GM21447 (cell line): Measurements from ENCODE around the gene SORCS1.

ENCODE experiments used
- ATAC-seq: cut with Tn5 transposase; IDR thresholded peaks from one replicate; pipeline ENCODE4 v1.9.1; 2021; ENCODE audit not compliant: unreplicated experiment

Gene SORCS1

DNA sequence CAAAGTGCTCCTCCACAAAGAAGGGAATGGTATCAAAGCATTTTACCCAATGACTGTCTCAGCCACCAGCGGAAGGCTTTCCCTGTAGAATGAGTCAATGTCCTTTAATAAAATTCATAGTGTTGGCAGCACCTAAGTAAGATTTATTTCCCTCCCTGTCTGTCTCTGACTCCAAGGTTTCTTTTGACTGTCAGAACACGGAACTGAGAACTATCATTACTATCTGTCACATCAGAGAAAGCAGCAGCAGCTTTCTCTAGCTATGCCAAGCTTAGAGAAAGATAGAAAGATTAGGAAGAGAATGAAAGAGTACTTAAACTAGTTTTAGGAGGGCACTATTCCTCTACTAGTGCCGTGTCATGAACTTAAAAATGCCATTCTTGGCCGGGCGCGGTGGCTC is 400.1 kb downstream of the SORCS1 start:
- no peak for ATAC-seq

GRCh38 chr10:106761906-106762305 is 402.6 kb downstream of the SORCS1 start:
- ATAC-seq = no peak

- no peak for ATAC-seq
These were observed 407.0 kb downstream of the SORCS1 start for GRCh38 chr10:106757521-106757920.

GRCh38 chr10:106751091-106751490 is 413.4 kb downstream of the SORCS1 start:
- no peak for ATAC-seq

- ATAC-seq = no peak
These were observed 417.6 kb downstream of the SORCS1 start for GRCh38 chr10:106746868-106747267.

DNA sequence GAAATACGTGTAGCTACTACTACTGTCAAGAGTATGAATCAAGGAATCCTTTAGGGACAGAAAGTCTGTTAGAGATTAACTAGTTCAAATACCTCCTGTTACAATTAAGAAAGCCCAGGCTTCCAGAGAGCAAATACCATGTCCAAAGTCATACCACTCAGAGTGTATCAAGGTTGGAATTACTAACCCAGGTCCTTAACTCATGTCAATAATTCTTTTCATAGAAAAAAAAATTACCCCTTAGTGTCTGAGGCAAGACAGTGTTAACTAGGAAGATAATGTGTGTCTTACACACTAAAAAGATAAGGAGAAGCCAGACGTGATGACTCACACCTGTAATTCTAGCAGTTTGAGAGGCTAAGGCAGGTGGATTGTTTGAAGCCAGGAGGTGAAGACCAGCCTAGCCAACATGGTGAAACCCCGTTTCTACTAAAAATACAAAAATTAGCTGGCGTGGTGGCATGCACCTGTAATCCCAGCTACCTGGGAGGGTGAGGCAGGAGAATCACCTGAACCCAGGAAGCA is 423.4 kb downstream of the SORCS1 start:
- no peak for ATAC-seq

GRCh38 chr10:106740071-106740470 is 424.4 kb downstream of the SORCS1 start:
- no peak for ATAC-seq

DNA sequence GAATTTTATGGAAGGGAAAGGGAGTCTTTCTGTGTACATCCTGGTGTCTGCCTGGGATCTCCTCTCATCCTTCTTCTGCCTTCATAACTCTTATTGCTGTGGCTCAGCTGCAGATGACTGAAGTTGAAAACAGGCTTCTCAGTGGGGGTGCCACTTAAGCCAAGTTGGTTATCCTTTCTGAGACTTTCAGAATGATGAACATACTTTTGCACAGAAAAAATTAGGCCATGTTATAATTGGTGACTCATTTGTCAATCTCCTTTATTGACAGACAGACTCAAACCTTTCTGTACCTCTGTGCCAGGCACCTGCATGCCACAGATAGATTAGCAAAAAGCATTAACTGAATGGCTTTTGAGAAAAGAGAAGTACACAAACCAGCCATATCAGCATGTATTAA is 430.3 kb downstream of the SORCS1 start:
- no peak for ATAC-seq

DNA sequence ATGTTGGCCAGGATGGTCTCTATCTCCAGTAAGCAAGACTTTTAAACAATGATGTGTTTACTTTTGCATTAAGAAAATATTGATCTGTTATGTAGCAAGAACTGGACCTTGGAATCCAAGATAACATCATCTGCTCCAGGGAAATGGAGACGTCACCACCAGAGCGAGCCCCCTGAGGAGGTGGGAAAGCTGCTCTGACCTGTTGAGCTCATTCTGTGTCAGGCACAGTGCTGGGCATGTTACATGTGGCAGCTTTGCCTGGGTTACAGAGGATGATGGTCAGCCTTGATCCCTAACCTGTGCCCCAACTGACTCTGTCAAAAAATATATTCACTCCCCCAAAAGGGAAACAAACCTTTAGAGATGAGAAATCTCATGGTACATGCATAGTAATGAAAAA is 436.3 kb downstream of the SORCS1 start:
- ATAC-seq = no peak

DNA sequence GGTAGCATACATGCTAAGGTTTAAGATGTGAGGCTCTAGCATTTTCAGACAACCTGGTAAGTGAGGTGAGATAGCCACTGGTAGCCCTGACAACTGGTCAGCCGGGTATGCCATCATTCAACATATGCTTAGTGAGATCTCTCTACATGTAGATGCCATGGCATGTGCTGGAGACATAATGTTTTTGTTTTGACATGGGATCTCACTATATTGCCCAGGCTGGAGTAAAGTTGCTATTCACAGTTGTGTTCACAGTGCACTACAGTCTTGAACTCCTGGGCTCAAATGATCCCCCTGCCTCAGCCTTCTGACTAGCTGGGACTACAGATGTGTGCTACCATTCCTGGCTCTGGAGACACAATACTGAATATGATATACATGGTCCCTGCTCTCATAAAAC is 437.3 kb downstream of the SORCS1 start:
- no peak for ATAC-seq

DNA sequence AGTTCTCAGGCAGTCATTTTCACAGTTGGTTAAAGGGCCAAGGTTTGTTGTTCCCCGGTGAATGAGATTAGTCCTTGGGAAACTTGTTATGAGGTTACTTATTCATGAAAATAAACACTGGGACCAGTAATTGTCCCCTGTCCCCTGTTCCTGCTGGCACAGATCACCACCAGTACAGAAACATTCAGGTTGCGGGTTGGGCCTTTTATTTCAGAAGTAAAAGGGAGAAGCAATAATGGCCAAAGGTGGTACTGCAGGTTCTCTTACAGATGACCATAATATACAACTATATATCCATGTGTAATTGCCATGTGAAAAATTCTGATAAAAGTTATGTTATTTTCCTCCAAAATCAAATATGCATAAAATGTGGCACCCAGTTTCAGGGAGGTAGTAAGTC is 442.0 kb downstream of the SORCS1 start:
- no peak for ATAC-seq

- no peak for ATAC-seq
These were observed 443.8 kb downstream of the SORCS1 start for GRCh38 chr10:106720683-106721082.

GRCh38 chr10:106716381-106716780 is 448.1 kb downstream of the SORCS1 start:
- ATAC-seq = no peak

GRCh38 chr10:106714734-106715555 is 449.6 kb downstream of the SORCS1 start:
- no peak for ATAC-seq

- ATAC-seq = no peak
These were observed 450.7 kb downstream of the SORCS1 start for GRCh38 chr10:106713846-106714245.

DNA sequence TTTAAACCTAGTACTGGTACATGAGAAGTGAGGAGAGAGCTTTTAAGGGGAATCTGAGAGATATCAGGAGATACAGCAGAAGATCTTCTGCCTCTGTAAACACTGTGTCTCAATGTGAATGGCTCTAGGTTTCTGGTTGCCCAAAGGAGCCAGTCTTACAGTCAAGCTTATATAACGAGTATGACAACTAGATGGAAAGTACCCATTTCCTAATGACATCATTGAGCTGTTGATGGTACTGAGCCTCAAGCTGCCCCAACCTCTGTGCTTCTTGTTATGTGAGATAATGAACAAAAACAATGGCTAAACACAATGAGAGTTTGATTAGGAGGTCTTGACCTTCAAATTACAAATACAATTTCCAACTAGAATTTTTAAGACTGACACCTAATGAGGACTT is 451.5 kb downstream of the SORCS1 start:
- ATAC-seq = no peak

DNA sequence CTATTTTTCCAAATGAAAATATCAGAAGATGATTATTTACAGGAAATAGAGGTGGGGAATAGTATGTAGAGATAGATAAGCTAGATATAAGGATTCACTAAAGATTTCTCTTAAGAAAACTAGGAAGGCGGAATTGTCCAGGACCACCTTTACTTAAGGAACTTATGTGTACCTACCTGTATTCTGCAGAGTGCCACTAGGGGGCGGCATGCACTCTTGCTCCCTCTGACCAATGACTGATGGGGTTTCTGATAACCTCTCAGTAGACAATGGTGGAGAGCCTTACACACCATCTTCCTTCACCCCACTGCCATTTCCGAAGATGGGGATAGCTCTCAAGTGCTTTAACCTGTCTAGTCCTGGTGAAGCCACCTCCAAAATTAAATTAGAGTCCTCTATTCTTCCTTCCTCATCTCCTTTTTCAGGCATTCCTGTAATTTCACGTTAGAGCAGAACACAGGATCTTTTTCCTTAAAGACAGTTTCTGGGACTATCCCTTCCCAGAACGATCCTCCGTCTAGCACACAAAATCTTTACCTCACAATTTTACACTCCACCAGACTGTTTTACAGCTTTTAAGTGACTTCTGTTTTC is 453.1 kb downstream of the SORCS1 start:
- peak; percentile 75 for ATAC-seq

- ATAC-seq = no peak
These were observed 456.0 kb downstream of the SORCS1 start for GRCh38 chr10:106708506-106708905.

GRCh38 chr10:106707657-106708056 is 456.8 kb downstream of the SORCS1 start:
- no peak for ATAC-seq

DNA sequence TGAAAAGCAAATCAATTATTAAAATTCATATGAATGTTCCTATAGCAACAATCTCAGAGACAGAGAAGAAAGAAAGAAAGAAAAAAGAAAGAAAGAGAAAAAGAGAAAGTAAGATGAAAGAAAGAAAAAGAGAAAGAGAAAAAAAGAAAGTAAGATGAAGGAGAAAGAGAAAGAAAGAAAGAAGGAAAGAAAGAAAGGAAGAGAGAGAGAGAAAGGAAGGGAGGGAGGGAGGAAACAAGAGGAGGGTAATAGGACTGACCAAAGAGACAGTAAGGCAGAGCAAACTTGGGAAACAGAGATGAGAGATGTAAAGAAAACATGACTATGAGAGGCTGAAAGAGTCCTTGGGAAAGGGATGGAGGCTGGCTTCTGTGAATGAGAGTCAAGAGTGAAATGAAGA is 458.4 kb downstream of the SORCS1 start:
- no peak for ATAC-seq

DNA sequence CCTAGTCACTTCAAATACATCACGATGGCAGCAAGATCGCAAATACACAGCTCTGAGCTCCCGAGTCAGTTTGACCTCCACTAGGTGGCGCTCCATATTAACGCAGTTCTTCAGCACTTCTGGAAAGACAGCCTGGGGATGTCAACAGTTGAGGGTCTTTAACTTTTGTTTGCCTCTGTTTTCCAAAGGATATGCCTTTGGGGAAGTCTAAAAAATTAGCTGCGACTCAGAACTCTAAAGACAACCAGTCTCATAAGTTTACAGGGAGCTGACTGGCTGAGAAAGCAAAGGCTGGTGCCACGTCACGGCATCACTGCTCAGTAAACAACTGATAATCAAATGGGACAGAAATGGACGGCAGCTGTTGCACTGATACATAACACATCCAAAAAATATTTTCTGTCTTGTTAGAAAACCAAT is 458.8 kb downstream of the SORCS1 start:
- ATAC-seq = peak; percentile 78

GRCh38 chr10:106696239-106696638 is 468.3 kb downstream of the SORCS1 start:
- no peak for ATAC-seq
